ENCODE results near the gene EI24. TPM values are rescaled to one million over a fixed set of nuclear protein-coding genes. Genes with fewer than 3 reads are reported as not detected.

The EI24 gene
- total and polyA plus RNA-seq, 9 of the 15 experiments (the other 6 are each of a cell fraction or from before 2014, with no cell fraction given), result 50.4 to 260 (median 168) TPM

GRCh38 chr11:125519860-125520834 lies 49.1 kb upstream of the EI24 start:
- Histone ChIP-seq H3K9me1 (ENCODE audit: control insufficient read depth, insufficient read depth, low read length) (no peaks in the 10 kb centered on the region), H3K4me3 (no peak overlapping the region), H3K4me1 (replicated peaks in 1 of 2; ENCODE audit: control insufficient read depth in 2 of 2, insufficient read depth in 2 of 2, low read length in 2 of 2) (peaks cover 0 to 16% of the 10 kb centered on the region in 2 experiments; a peak in 4 of 5 replicates), H3K4me2 (ENCODE audit: insufficient read depth, low read length) (no peak overlapping the region), H2AFZ (ENCODE audit: low read depth, low read length) (no peak overlapping the region; the same call in 1 of the 2 replicates), H3K27me3 (ENCODE audit: control insufficient read depth in 2 of 2, insufficient read depth in 2 of 2, low read length in 2 of 2) (no peaks in the 10 kb centered on the region), H3K27ac (ENCODE audit: extremely low read depth, low read depth, low read length) (no peak overlapping the region), H4K20me1 (replicated peaks; ENCODE audit: control insufficient read depth, insufficient read depth, low read length) (no peaks in the 10 kb centered on the region), H3K79me2 (ENCODE audit: control insufficient read depth, insufficient read depth, low read length) (no peaks in the 10 kb centered on the region), H3K9ac (ENCODE audit: insufficient read depth in 1 of 2, low read depth in 2 of 2, low read length in 2 of 2) (no peak overlapping the region), H3K36me3 (ENCODE audit: control insufficient read depth, insufficient read depth, low read length) (no peaks in the 10 kb centered on the region), H3K9me3 (replicated peaks; ENCODE audit: control insufficient read depth, insufficient read depth, low read depth, low read length) (peaks cover 12% of the 10 kb centered on the region)
- 0 out of 4 replicates have a peak, but pooled peaks of 1 of the 2 experiments have one; percentile 41 for TF ChIP-seq TRIM24 (IDR thresholded peaks at IDR 0.05)
- no peak for TF ChIP-seq CC2D1A (IDR thresholded peaks at IDR 0.05)
- TF ChIP-seq CBX8 (IDR thresholded peaks at IDR 0.05; ENCODE audit: borderline replicate concordance, extremely low read depth, low read depth, low read length, poor library complexity, severe bottlenecking), result no peak
- TF ChIP-seq CBX1 (IDR thresholded peaks at IDR 0.05; ENCODE audit: low read depth), result 0 out of 2 replicates have a peak, but pooled peaks have one; percentile 48
- peak in 1 of 2 experiments; percentile 72; a peak in 1 of 3 replicates for TF ChIP-seq CBX3 (IDR thresholded peaks at IDR 0.05; ENCODE audit: borderline replicate concordance in 1 of 2, low read length in 2 of 2)
- no peak for TF ChIP-seq ZNF384 (IDR thresholded peaks at IDR 0.05; ENCODE audit: low read depth, low read length)
- TF ChIP-seq NFIX (CRISPR knock-in tag; IDR thresholded peaks at IDR 0.05; ENCODE audit: low read depth), result no peak
- TF ChIP-seq ZNF316 (IDR thresholded peaks at IDR 0.05), result 0 out of 2 replicates have a peak, but pooled peaks have one; percentile 17
- TF ChIP-seq CBX5 (IDR thresholded peaks at IDR 0.05; ENCODE audit: borderline replicate concordance, low read depth), result peak; percentile 32; the same call in 1 of the 2 replicates
- TF ChIP-seq, protein P1, sequence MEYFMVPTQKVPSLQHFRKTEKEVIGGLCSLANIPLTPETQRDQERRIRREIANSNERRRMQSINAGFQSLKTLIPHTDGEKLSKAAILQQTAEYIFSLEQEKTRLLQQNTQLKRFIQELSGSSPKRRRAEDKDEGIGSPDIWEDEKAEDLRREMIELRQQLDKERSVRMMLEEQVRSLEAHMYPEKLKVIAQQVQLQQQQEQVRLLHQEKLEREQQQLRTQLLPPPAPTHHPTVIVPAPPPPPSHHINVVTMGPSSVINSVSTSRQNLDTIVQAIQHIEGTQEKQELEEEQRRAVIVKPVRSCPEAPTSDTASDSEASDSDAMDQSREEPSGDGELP (CRISPR knock-in tag; IDR thresholded peaks at IDR 0.05; ENCODE audit: borderline replicate concordance), result no peak
- TF ChIP-seq EHMT2 (IDR thresholded peaks at IDR 0.05), result peak; percentile 61; the same call in 1 of the 2 replicates
- no TSS peak for BruUV-seq (replicated peaks)
- WGBS (ENCODE audit: insufficient coverage, low coverage, missing lambda C conversion rate), result 78% methylated on average over 2 of the region's 2 CpGs
- FAIRE-seq (no peak), DNase-seq (ENCODE audit: extremely low read depth in 1 of 4, low spot score in 3 of 4) (no peak), ATAC-seq (no peak)
- intact Hi-C loops (cut with micrococcal nuclease), result no loop called here
- ChIA-PET CTCF (ENCODE audit: low intra/inter-chr PET ratio) (no interaction called here), POLR2A (interaction anchor here (1.1 kb wide), 1 partner anchor 13 kb away, joined by 4 read pairs; no protein-coding TSS in a partner anchor)
- in situ Hi-C loops (cut with MboI), result no loop called here
